ENCODE data around the gene WNT9A. TPM values are rescaled to one million over a fixed set of nuclear protein-coding genes. Genes with fewer than 3 reads are reported as not detected.
A peak's percentile ranks its signal among the peaks of the same experiment; 100 is the strongest.

WNT9A gene
- total and polyA plus RNA-seq, 7 donors = 7.6 to 49.7 (median 22.0) TPM

DNA sequence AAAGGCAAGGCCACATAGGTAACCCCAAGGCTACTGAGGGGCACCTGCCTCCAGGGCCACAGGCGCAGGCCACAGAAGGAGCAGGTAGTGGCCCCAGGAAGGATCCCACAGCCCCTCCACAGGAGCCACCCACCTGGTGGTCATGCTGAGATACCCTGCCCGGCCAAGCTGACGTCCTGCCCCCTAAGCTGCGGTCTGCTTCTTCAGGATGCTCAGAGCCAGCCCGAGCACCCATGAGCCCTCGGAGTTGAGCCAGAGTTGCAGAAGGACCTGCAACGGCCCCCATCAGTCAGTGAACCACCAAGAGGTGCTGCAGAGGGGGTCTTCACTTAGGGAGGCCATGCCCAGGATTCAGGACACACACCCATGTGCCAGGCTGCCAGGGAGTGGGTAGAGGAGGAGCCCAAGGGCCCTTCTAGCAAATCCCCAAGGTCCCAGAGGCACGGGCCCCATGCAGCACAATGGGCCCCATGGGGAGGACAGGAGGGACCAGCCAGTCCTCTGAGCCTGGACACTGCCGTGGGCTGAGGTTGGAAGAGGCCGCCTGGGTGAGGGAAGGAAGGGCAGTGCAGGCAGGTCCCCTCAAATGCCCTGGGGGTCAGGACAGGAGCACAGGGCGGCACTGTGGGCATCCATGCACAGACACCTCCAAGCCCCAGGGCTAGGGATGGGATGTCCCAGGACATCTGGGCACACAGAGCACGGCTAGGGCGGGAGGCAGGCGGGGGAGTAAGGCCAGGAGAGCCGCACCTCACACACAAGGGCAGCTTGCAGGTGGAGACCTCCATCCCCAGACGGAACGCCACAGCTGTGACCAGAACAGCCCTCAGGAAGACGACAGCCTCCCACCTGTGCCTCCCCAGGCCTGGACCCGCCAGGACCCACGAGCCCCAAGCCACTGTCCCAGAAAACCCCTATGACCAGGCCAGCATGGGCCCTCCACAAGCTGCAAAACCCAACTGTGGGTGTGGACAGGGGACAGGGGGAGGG is 20.5 kb downstream of the WNT9A start:
- Histone ChIP-seq H3K27me3 (ENCODE audit: insufficient read depth in 3 of 3, low read length in 2 of 3) (no peaks in the 10 kb centered on the region), H3K27ac (no peak overlapping the region), H3K4me3 (no peak overlapping the region), H3K36me3 (ENCODE audit: insufficient read depth in 1 of 2, low read depth in 1 of 2) (peaks cover 0 to 25% of the 10 kb centered on the region in 2 donors), H3K9me3 (no peaks in the 10 kb centered on the region), H3K4me1 (peaks cover 14% of the 10 kb centered on the region)
- intact Hi-C loops (cut with DNase I) = no loop called here
- WGBS, 3 donors = 86 to 94% (median 88%) methylated on average over 20 of the region's 20 CpGs
- TF ChIP-seq CTCF (IDR thresholded peaks at IDR 0.05) = no peak
- DNase-seq (peak in 1 of 2 donors; percentile 29), ATAC-seq (no peak)

- ATAC-seq (no peak), DNase-seq (peak in 1 of 2 donors; percentile 54)
- peaks cover 0 to 34% of the 10 kb centered on the region in 2 donors for H3K36me3 ChIP-seq (ENCODE audit: insufficient read depth in 1 of 2, low read depth in 1 of 2)
- no peaks in the 10 kb centered on the region for H3K27me3 ChIP-seq (ENCODE audit: insufficient read depth in 3 of 3, low read length in 2 of 3)
- 90 to 95% (median 92%) methylated on average over 11 of the region's 11 CpGs for WGBS, 3 donors
- intact Hi-C loops (cut with DNase I) = no loop called here
- no peaks in the 10 kb centered on the region for H3K9me3 ChIP-seq
- no peak for TF ChIP-seq CTCF (IDR thresholded peaks at IDR 0.05)
- no peak overlapping the region for H3K4me3 ChIP-seq
- H3K27ac ChIP-seq = no peak overlapping the region
- peaks cover 14% of the 10 kb centered on the region for H3K4me1 ChIP-seq
Measured at GRCh38 chr1:227926216-227926791, 21.4 kb downstream of the WNT9A start.

GRCh38 chr1:227925582-227926198 is 22.0 kb downstream of the WNT9A start:
- no peaks in the 10 kb centered on the region for H3K27me3 ChIP-seq (ENCODE audit: insufficient read depth in 3 of 3, low read length in 2 of 3)
- no peak for TF ChIP-seq CTCF (IDR thresholded peaks at IDR 0.05)
- DNase-seq = peak in 1 of 2 donors; percentile 28
- H3K9me3 ChIP-seq = no peaks in the 10 kb centered on the region
- no peak overlapping the region for H3K27ac ChIP-seq
- H3K36me3 ChIP-seq (ENCODE audit: insufficient read depth in 1 of 2, low read depth in 1 of 2) = peaks cover 0 to 40% of the 10 kb centered on the region in 2 donors
- peaks cover 14% of the 10 kb centered on the region for H3K4me1 ChIP-seq
- intact Hi-C loops (cut with DNase I) = no loop called here
- H3K4me3 ChIP-seq = no peak overlapping the region
- no peak for ATAC-seq
- 90 to 94% (median 94%) methylated on average over 11 to 14 of the region's 14 CpGs for WGBS, 3 donors

DNA sequence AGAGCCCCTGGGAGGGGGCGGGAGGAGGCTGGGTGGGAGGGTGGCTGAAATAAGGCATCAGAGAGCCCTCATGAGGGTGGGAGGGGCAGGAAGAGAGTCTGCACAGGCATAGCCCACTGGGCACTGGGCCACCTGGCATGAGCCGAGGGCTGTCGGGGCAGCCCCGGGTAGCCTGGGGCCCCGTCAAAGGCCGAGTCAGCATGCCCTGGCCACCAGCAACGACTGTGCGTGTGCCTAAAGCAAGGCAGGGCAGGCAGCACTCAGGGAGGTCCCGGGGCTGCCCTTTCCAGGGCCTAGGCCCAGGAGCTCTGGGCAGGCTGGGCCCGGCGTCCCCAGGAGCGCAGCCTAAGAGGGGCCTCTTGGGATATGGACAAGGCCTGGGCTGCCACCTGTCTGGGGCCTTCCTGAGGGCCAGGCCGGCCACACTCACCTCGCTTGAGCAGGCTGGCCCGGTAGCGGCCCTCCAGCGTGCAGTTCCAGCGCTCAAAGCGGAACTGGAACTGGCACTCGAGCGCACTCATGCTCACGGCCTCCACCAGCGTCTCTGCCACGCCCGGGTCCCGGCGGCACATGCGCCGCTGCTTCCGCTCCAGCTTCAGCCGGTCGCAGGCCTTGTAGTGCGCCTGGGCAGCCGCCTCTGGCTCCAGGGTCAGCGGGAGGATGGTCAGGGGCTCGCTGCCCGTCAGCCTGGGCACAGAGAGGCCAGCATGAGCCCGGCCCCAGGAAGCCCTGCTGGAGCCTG is 22.7 kb downstream of the WNT9A start:
- TF ChIP-seq CTCF (IDR thresholded peaks at IDR 0.05) = no peak
- Histone ChIP-seq H3K9me3 (no peaks in the 10 kb centered on the region), H3K36me3 (ENCODE audit: insufficient read depth in 1 of 2, low read depth in 1 of 2) (peaks cover 0 to 47% of the 10 kb centered on the region in 2 donors), H3K4me1 (peaks cover 8% of the 10 kb centered on the region), H3K27me3 (ENCODE audit: insufficient read depth in 3 of 3, low read length in 2 of 3) (no peaks in the 10 kb centered on the region), H3K4me3 (no peak overlapping the region), H3K27ac (no peak overlapping the region)
- no peak for ATAC-seq
- intact Hi-C loops (cut with DNase I) = no loop called here
- DNase-seq = peak in 1 of 2 donors; percentile 24
- 78 to 89% (median 82%) methylated on average over 33 to 38 of the region's 38 CpGs for WGBS, 3 donors

Data from psoas muscle (tissue), 8 donors.